NB4 (cell line): Measurements from ENCODE around the gene NUDCD3.

ENCODE experiments used
- MAX ChIP-seq: IDR thresholded peaks from 2 replicates; pipeline ENCODE4 v1.6.1; 2011; ENCODE audit warnings: low read depth, low read length
- POLR2A ChIP-seq: IDR thresholded peaks from 2 replicates; pipeline ENCODE4 v1.6.1; 2011; ENCODE audit warnings: mild to moderate bottlenecking; ENCODE audit not compliant: insufficient read length; ENCODE audit errors: extremely low read depth
- TF ChIP-seq, protein P1 (sequence below): IDR thresholded peaks from one replicate; pipeline ENCODE4 v1.5.1; 2012; ENCODE audit warnings: low read depth, low read length

DNA sequence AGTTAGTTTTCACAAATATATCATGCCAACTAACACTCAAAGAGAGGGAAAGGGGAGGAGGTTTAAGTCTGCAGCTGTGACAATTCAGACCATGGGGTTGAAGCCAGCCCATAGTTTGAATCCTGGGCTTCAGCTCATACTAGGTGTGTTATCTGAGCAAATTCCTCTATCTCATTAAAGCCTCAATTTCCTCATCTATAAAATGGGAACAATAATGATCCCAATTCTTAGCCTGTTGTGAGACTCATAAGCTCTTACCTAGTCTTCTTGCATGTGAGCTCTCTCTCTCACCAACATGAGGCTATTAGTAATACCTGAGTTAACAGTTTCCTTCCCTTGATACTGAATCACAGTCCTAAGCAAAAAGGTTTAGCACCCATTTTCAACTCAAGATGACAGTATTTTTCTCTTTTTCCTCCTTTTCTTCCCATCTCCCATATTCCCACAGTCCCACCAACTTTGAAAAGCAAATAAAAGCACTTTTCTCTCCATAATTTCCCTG, 49.8 kb downstream of the NUDCD3 start:
- TF ChIP-seq, protein P1, sequence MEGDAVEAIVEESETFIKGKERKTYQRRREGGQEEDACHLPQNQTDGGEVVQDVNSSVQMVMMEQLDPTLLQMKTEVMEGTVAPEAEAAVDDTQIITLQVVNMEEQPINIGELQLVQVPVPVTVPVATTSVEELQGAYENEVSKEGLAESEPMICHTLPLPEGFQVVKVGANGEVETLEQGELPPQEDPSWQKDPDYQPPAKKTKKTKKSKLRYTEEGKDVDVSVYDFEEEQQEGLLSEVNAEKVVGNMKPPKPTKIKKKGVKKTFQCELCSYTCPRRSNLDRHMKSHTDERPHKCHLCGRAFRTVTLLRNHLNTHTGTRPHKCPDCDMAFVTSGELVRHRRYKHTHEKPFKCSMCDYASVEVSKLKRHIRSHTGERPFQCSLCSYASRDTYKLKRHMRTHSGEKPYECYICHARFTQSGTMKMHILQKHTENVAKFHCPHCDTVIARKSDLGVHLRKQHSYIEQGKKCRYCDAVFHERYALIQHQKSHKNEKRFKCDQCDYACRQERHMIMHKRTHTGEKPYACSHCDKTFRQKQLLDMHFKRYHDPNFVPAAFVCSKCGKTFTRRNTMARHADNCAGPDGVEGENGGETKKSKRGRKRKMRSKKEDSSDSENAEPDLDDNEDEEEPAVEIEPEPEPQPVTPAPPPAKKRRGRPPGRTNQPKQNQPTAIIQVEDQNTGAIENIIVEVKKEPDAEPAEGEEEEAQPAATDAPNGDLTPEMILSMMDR: no peak
- TF ChIP-seq MAX (no peak), POLR2A (no peak)
